GM19043 (cell line): ENCODE results near the gene PLCH1.

Experiments
- ATAC-seq: cut with Tn5 transposase; IDR thresholded peaks from one replicate; pipeline ENCODE4 v1.9.1; 2021; ENCODE audit warnings: low read depth; ENCODE audit not compliant: unreplicated experiment

Gene PLCH1

DNA sequence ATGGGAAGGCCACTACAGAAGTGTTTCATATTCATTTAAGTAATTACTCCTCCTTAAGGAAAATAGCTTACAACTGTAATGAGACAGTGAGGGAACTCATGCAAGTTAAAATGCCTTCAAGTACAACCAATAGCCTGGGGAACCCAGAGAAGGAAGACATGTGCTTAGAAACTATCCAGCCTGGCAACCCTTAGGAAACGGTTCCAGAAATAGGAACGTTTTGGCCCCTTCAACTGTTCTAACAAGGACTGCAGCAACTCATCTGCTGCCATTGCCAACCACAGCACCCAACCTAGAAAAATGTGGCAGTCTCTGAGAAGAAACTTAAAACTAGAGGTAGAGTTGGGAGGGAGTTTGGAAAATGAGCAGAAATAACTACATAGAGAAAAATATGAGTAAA lies 303.8 kb downstream of the PLCH1 start:
- ATAC-seq = no peak

GRCh38 chr3:155435821-155436220 lies 309.1 kb downstream of the PLCH1 start:
- no peak for ATAC-seq

GRCh38 chr3:155431856-155432570 lies 312.9 kb downstream of the PLCH1 start:
- ATAC-seq = no peak

DNA sequence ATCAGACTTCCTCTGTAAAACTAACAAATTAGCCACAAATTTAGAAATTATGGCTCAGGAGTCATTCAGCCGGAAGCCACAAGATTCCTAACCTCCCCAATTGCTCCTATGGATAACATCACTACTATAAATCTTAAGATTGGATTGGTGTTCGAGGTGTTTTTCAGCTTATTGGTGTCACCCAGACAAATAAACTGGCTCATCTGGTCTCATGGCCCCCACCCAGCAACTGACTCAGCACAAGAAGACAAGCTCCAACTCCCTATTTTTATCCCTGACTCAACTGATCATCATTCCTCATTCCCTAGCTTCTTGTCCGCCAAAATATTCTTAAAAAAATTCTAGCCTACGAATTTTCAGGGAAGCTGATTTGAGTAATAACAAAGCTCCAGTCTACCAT lies 316.3 kb downstream of the PLCH1 start:
- no peak for ATAC-seq

DNA sequence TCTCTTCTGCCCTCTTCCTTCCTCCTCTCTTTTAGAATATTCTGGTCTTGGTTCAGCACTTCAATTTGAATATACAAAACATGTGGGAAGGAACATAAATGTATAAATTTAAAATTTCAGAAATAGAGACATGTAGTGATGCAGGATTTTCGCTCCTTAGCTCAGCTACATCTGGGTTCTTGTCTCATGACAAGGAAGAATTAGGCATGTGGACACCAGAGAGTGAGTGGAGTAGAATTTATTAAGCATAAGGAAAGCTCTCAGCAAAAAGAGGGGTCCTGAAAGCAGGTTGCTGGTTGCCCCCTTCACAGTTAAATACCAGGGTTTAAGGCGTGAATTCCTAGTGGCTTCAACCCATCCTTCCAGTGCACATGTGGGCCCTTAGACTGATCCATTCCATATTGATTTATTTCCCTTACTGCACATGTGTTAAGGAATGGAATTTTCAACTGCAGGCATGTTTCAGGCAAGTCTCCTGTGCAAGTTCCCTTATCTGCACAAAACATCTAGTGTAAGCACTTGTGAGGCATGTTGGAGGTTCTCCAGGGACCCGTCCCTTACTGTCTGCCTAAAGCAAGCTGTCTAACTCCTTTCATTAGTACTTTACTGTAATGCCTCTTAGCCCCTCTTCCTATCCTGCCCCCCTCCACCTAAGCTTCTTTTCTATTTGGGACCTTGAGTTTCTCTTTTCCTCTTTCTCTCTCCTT lies 318.2 kb downstream of the PLCH1 start:
- no peak for ATAC-seq

DNA sequence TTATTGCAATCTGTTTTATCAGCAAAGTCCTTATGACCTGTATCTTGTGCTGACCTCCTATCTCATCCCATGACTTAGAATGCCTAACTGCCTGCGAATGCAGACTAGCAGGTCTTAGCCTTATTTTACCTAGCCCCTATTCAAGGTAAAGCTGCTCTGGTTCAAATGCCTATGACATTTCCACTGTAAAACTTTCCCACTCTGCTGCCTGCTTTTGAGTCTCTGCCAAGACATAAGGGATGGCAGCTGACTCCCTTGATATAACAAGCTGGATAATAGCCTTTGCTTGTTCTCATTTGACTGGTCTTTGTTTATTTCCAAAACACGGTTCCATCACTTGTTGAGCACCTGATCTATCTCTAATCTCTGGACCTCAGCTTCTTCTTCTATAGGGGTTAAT lies 319.5 kb downstream of the PLCH1 start:
- ATAC-seq = no peak

- no peak for ATAC-seq
These were observed 320.6 kb downstream of the PLCH1 start for GRCh38 chr3:155424323-155424710.

- no peak for ATAC-seq
These were observed 321.1 kb downstream of the PLCH1 start for GRCh38 chr3:155423526-155424322.

DNA sequence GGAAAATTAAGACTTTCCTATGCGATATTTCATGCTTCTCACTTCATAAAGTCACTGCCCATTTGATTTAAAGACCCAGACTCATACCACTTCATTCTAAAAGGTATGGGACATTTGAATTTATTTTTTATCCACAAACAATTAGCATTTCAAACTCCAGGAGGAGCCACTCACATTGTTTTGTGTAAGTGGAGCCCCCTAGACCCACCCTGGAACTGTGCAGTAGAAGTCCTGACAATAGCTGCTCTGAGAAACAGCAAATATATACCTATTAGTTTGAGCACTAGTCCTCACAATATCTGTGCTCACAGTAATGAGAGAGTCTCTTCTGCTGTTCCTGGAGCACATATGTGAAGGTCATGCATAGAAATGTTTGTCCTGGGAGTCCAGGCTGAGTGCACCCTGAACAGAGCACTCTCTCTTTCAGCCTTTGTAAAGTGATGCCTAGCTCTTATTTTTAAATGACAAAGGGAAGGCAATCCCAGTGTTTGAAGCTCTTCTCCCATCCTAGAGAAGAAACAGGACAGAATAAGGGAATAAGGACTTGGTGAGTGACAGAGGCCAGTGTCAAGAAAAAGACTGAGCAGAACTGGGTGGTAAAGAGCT lies 323.9 kb downstream of the PLCH1 start:
- ATAC-seq = no peak

GRCh38 chr3:155420406-155420805 lies 324.5 kb downstream of the PLCH1 start:
- no peak for ATAC-seq

DNA sequence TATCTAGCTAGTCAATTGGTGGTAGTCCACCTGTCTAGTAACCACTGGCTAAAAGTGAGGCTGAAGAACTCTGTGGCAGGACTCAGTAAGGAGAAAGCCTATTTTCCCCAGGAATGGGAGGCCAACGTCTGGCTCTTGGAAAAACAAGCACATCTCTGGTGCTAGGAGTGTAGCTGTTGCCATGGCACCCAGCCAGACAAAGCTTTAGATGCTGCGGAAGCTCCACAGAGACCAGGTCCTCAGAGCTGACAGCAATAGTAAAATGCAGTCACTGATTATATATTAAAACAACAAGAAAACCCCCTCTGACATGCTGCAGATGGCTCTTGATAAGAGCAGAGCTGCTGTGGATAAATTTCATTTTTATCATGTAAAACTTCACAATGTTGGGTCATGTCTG lies 326.5 kb downstream of the PLCH1 start:
- no peak for ATAC-seq

DNA sequence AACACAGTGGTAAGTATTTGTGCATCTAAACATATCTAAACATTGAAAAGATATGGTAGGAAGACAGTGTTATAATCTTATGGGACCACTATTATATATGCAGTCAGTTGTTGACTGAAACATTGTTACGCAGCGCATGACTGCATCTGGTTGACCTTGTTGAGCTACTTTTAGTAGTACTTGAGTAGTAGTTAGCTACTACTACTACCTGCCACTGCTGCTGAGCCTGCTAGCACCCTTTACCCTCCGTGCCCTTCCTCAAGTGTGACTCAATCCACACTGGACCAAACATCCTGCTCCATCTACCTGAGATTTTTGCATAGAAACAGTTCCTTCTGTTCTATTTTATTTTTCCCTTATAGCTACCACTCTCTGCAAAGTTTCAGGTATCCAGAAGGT lies 327.8 kb downstream of the PLCH1 start:
- no peak for ATAC-seq

DNA sequence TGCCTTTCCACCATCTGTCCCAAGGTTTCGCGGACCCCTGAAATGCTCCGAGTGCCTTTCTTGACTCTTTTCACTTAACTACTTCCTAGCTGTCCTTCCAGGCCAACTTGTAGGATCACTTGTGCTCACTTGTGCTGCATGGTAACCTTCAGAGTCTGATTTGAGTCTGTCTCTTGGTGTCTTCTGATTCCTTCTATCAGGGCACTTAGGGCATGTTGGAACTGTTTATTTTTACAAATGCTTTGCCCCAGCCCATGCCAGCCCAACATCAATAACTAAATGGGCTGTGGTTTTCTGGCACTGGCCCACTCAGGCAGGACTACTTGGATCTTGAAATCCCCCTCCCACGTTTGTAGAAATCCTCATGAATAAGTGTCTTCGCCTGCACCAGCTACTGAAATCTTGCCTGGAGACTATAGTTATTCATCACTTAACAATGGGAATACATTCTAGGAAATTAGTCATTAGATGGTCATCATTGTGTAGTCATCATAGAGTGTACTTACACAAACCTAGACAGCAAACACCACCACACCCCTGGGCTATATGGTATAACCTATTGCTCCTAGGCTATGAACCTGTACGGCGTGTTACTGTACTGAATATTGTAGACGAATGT lies 328.3 kb downstream of the PLCH1 start:
- no peak for ATAC-seq

DNA sequence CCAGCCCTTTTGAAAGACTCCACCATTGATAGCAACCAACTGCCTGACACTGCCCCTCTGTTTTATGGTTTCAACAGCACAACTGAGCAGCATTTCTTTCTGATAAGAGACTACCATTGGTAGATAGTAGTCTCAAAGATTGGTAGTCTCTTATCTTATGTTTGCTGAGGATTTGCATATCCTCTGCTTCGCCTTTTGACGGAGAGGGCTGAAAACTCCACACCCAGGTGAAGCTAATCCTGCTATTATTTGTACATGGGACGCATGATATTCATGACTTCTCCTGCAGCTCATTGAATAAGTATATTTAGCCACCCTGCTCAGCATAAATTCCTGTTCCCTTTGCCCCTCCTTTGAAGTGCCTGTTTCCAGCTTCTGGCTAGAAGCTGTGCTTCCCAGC lies 332.0 kb downstream of the PLCH1 start:
- no peak for ATAC-seq

GRCh38 chr3:155411500-155412223 lies 333.2 kb downstream of the PLCH1 start:
- no peak for ATAC-seq

DNA sequence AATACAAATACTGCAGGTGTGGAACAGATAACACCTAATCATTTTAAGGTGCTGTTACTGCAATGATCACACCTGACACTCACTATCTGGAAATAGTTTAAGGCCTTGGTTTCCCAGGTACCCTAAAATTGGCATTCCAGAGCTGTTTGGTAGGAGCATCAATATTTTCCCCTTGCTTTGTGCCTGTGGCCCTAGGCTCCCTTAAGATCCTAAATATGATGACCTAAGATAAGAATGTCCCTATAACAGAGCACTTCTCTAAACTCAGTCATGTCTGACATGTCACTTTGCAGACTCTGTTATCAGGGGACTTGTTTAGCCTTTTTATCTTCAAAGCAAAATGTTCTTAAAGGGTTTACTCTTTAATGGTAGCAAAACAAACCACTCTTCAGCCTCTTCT lies 335.5 kb downstream of the PLCH1 start:
- ATAC-seq = no peak

DNA sequence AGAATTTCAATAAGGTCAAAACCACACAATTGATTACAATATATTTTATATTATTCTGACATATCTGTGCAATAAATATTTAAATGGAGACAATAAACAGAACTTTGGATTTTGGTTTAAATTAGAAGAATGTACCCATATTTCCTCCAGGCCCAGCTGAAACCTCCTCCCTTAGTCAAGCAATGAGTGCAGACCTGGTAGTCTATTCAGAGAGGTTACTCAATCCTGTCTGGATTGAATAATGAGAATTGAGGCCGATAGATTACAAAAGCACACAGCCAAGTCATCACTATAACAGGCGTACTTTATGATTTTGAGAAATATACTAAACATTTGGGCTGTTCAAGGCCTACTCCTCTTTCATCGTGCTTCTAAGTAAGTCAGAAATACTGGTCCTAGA lies 336.9 kb downstream of the PLCH1 start:
- no peak for ATAC-seq

GRCh38 chr3:155407331-155407730 lies 337.5 kb downstream of the PLCH1 start:
- no peak for ATAC-seq

DNA sequence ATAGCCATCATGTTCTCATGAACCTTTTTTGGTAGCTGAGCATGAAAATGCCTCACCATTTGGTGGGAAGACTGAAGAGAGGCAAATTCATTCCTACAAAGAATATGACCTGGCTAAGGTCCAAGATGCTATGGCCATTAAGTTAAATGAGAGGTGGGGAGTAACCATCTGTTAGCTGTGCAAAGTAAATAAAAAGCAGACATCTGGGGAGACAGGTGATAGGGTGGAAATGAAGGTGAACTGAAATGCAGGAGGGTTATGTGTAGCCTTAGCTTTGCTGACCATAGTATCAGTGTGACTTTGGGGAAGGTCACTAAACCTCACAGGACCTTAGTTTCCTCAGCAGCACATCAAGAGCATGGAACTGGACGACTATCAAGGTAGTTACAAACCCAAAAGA lies 340.4 kb downstream of the PLCH1 start:
- no peak for ATAC-seq

DNA sequence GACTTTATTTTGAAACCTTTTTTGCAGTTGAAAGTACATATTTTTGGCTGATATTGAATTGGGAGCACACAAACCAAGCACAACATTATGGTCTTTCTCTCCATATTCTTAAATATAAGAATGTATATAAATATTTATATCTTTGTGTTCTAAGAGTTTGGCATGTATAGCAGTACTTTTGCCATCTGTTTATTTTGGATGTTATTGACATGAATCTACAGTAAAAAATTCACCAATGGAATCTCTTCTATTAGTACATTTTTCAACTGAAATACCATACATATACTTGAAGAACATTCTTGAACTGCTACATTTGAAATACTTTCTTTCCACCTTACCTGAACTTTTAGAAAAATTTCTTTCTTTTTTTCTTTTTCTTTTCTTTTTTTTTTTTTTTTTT lies 342.2 kb downstream of the PLCH1 start:
- ATAC-seq = no peak
